ENCODE results near the gene MOCS1.

MOCS1 gene

GRCh38 chr6:39920157-39920556, 14.1 kb downstream of the MOCS1 start:
- Mint-ChIP-seq H3K9me3 (no peaks in the 10 kb centered on the region), H3K4me1 (no peaks in the 10 kb centered on the region), H3K4me3 (no peak overlapping the region), H3K36me3 (ENCODE audit: low read depth) (peaks cover 53% of the 10 kb centered on the region), H3K27me3 (ENCODE audit: low read depth, poor library complexity) (no peaks in the 10 kb centered on the region), H3K27ac (no peak overlapping the region)
- DNase-seq = no peak
- TF ChIP-seq CTCF (IDR thresholded peaks at IDR 0.05) = no peak

- Mint-ChIP-seq H3K9me3 (no peaks in the 10 kb centered on the region), H3K36me3 (ENCODE audit: low read depth) (peaks cover 60% of the 10 kb centered on the region), H3K27me3 (ENCODE audit: low read depth, poor library complexity) (no peaks in the 10 kb centered on the region), H3K4me1 (no peaks in the 10 kb centered on the region), H3K27ac (no peak overlapping the region), H3K4me3 (no peak overlapping the region)
- no peak for DNase-seq
- TF ChIP-seq CTCF (IDR thresholded peaks at IDR 0.05) = no peak
These were observed 15.4 kb downstream of the MOCS1 start for GRCh38 chr6:39918831-39919230.

- no peak for TF ChIP-seq CTCF (IDR thresholded peaks at IDR 0.05)
- Mint-ChIP-seq H3K27ac (no peak overlapping the region), H3K36me3 (ENCODE audit: low read depth) (peaks cover 66% of the 10 kb centered on the region), H3K27me3 (ENCODE audit: low read depth, poor library complexity) (no peaks in the 10 kb centered on the region), H3K9me3 (no peaks in the 10 kb centered on the region), H3K4me1 (no peaks in the 10 kb centered on the region), H3K4me3 (no peak overlapping the region)
- DNase-seq = no peak
These were observed 16.3 kb downstream of the MOCS1 start for GRCh38 chr6:39917981-39918380.

GRCh38 chr6:39917329-39917728, 16.9 kb downstream of the MOCS1 start:
- H3K36me3 Mint-ChIP-seq (ENCODE audit: low read depth) = peaks cover 70% of the 10 kb centered on the region

GRCh38 chr6:39915866-39916265, 18.4 kb downstream of the MOCS1 start:
- Mint-ChIP-seq H3K27ac (no peak overlapping the region), H3K9me3 (no peaks in the 10 kb centered on the region), H3K4me1 (peaks cover 4% of the 10 kb centered on the region), H3K27me3 (ENCODE audit: low read depth, poor library complexity) (no peaks in the 10 kb centered on the region), H3K4me3 (no peak overlapping the region), H3K36me3 (ENCODE audit: low read depth) (peaks cover 62% of the 10 kb centered on the region)
- DNase-seq = no peak
- no peak for TF ChIP-seq CTCF (IDR thresholded peaks at IDR 0.05)

More at GRCh38 chr6:39917329-39917728, 16.9 kb downstream of the MOCS1 start:
- no peak for DNase-seq
- no peak overlapping the region for H3K4me3 Mint-ChIP-seq
- H3K9me3 Mint-ChIP-seq = no peaks in the 10 kb centered on the region
- no peaks in the 10 kb centered on the region for H3K4me1 Mint-ChIP-seq
- no peak for TF ChIP-seq CTCF (IDR thresholded peaks at IDR 0.05)
- H3K27ac Mint-ChIP-seq = no peak overlapping the region
- H3K27me3 Mint-ChIP-seq (ENCODE audit: low read depth, poor library complexity) = no peaks in the 10 kb centered on the region

GRCh38 chr6:39914239-39914638, 20.0 kb downstream of the MOCS1 start:
- Mint-ChIP-seq H3K27me3 (ENCODE audit: low read depth, poor library complexity) (peaks cover 2% of the 10 kb centered on the region), H3K4me1 (peaks cover 4% of the 10 kb centered on the region), H3K36me3 (ENCODE audit: low read depth) (peaks cover 54% of the 10 kb centered on the region), H3K27ac (no peak overlapping the region), H3K4me3 (no peak overlapping the region), H3K9me3 (no peaks in the 10 kb centered on the region)
- no peak for TF ChIP-seq CTCF (IDR thresholded peaks at IDR 0.05)
- no peak for DNase-seq

Measured in nephron progenitor cell (in vitro differentiated cells).